ENCODE measurements around the gene TP53TG3D.
"Not testable (repeated sequence)": the region's sequence is repeated elsewhere in the genome, so short reads cannot be mapped to it uniquely, and the experiment has no call there.

DNA sequence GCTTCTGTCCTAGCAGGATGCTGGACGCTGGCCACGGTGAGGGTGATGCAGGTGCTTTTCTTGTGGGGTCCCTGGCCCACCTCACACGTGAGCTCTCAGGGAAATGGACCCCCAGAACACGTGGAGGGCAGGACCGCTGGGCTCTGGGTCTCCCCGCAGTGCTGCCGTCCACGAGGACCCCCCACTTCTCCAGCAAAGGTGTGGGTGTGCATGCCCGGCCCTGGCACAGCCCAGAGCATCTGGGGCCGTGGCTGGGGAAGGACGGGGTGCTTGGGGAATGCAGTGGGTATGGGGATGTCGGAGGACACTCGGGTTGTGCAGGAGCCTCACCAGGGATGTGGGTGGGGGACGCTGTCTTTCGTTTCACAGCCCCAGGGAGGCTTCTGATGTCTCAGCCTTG lies 34.7 kb downstream of the TP53TG3D start:
- TF ChIP-seq CTCF, POLR2AphosphoS5 (IDR thresholded peaks at IDR 0.05): not testable (repeated sequence)
